Activated naive CD8-positive, alpha-beta T cell treated with anti-CD3 and anti-CD28 coated beads, Interleukin-2, amount 50 U/mL, for 16 hours (primary cell): ENCODE data around the gene PPP1R7.
A peak's percentile ranks its signal among the peaks of the same experiment; 100 is the strongest.
"Not testable (repeated sequence)": the region's sequence is repeated elsewhere in the genome, so short reads cannot be mapped to it uniquely, and the experiment has no call there.

Experiments used
- DNase-seq: peaks from one replicate; pipeline ENCODE4 v3.0.0-alpha.2; 2020; ENCODE audit warnings: low read depth, low spot score

The PPP1R7 gene, protein sequence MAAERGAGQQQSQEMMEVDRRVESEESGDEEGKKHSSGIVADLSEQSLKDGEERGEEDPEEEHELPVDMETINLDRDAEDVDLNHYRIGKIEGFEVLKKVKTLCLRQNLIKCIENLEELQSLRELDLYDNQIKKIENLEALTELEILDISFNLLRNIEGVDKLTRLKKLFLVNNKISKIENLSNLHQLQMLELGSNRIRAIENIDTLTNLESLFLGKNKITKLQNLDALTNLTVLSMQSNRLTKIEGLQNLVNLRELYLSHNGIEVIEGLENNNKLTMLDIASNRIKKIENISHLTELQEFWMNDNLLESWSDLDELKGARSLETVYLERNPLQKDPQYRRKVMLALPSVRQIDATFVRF

DNA sequence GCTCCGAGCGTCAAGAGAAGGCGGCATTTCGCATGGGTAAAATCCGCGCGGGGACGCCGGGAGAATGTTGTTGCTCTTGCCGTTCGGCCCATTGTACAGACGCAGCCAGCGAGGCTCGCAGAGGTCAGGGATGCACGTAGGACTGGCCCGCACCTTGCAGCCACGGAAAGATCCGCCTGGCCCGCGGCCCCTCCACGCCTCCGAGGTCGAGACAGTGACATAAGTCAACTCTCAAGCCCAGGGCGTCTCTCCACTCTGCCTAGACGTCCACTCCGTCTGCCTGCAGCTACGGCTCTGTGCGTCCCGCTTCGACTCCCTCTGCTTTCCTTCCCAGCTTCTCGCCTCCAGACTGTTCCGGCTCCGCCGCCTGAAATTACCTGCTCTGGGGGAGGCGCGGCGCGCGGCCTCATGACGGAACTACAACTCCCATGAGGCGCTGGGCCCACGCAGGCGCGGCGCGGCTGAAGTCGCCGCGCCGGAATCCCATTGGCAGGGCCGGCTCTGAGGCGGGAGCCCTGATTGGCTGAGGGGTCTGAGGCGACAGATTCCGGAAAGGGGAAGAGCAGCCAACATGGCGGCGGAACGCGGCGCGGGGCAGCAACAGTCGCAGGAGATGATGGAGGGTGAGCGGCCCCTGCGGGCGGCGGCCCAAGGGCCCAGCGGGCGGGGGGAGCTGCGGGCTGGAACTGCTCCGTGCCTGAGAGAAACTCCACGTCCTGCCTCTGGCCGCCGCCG, at the start of gene PPP1R7:
Gene PPP1R7 (plus strand): TSS at position 543 of the 735 bp plus-strand sequence. CDS start 29 bp downstream, at position 572.
- DNase-seq, result peak; percentile 87

GRCh38 chr2:241102239-241102803, 47.9 kb upstream of the PPP1R7 start, which contains the start of gene MTERF4:
Gene MTERF4 (minus strand): TSS chr2:241102287. CDS start chr2:241102273, 14 bp downstream.
- DNase-seq, result peak; percentile 78

- DNase-seq, result no peak
Measured at GRCh38 chr2:241103176-241103595, 47.1 kb upstream of the PPP1R7 start.

GRCh38 chr2:241104611-241105010, 45.7 kb upstream of the PPP1R7 start:
- DNase-seq, result not testable (repeated sequence)

DNA sequence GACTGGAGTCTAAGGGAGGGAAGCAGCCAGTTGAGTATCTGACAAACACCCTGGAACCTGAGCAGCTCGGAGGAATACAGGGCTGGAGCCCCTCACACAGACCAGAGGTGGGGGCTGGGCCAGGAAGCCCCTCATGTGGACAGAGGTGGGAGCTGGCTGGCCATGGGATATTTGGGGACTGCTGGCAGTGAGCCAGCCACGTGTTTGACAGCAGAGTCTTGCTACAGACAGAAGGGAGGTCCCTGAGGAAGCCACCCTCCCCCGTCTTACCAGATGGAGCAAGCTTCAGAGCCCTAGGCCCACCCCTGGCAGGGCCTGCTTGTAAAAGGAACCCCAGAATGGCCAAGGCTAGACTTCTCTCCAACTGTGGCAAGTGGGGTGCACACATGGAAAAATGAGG, 44.6 kb upstream of the PPP1R7 start:
- no peak for DNase-seq

DNA sequence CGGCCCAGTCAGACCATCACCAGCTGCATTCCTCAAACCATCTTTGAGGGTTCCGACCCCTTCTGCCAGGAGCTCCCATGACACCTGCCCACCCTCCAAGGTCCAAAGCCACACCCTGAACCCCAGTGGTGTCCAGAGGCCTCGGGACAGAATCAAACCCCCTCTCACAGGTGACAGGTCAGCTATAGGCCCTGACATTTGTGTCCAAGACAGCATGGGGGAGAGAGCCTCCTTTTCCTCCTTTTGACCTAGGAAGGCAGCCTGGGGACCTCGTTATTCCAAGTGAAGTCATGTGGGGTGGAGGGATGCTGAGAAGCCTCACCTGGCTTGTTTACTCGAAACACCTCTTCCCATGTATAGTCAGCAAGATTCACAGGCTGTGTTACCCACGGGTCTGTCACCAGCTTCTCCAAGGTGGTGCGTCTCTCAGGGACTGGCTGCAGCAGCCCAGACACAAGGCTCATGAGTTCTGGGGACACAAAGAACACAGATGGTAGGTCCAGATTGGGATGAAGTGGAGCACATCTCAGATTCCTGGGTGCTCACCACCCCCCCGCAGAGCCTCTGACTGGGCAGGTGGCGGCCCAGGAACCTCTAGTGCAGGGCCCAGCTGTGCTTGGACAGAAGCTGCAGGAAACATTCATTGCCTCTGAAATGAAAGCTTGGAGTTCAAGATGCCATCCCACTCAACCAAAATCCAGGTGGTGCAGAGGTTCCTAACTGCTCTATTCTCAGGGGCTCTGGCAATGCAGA, 43.1 kb upstream of the PPP1R7 start:
- DNase-seq, result no peak

- no peak for DNase-seq
Measured at GRCh38 chr2:241108271-241109209, 41.7 kb upstream of the PPP1R7 start.

- DNase-seq, result no peak
Measured at GRCh38 chr2:241109210-241110088, 40.8 kb upstream of the PPP1R7 start.

DNA sequence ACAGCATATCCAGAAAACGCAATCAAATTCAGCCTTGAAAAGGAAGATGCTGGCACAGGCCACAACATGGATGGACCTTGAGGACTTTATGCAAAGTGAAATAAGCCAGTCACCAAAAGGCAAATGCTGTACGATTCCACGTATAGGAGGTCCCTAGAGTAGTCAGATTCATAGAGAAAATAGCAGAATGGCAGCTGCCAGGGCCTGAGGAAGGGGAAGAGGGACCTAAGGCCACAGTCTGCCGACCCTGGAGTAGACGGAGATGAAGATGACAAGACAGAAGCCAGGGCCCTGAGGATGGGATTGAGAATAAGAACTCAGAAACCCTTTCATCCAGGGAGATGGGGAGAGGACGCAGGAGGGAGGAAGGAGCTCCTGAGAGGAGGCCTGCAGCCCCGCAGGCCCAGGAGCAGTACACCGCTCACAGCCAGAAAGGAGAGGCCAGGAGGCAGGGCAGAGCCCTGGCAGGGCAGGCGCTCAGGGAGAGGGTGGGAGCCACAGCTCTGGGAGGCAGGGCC, 40.1 kb upstream of the PPP1R7 start:
- no peak for DNase-seq

DNA sequence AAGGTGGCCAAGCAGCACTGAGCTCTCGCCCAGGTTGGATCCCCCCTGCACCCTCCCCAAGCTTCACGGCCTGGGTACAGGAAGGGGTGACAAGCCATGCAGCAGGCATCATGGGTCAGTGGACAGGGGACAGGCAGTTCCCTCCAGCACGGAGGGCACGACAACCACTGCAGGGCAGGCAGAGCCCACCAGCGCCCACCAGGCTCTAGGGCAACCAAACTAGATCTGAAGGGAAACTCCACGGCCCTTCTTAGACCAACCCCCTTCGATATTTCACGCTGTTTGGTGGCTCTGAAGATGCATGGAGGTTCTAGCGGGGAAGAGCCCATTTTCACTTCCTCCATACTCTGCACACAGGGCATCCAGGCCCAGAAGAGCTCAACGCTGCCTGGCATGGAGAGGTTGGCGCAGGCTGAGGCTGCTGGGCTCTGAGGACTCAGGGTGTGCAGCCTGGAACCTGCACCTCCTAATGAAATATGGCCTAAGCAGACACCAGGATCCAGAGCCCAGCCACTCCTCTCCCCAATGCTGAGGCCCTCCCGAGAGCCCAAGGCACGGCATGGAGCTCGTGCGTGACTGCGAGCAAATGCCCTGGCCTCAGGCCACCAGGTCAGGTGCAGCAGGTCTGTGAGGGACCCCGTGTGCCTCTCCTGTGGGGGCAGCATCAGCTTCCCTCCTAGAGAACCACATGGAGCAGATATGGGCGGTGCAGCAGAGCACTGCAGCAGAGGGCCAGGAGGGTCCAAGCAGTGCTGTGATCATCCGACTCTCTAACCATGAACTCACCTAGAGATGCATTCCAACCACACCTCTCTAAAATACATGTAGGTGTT, 39.4 kb upstream of the PPP1R7 start:
- no peak for DNase-seq

GRCh38 chr2:241111440-241111805, 38.8 kb upstream of the PPP1R7 start:
- no peak for DNase-seq

DNA sequence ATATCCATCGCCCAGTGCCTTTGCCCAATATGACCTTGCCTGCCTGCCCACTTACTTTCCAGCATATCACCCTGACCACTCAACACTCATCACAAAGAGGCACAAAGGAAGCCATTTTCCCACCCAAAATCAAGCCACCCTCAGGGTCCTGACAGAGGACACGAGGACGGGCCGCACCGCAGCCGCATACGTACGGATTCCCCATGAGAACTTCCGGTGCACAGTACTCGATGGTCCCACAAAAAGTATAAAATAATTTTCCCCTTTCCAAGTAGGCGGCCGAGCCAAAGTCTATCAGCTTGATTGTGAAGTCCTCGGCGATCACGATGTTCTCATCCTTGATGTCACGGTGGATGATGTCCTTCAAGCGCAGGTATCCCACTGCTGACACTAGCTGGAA, 38.2 kb upstream of the PPP1R7 start:
- no peak for DNase-seq

DNA sequence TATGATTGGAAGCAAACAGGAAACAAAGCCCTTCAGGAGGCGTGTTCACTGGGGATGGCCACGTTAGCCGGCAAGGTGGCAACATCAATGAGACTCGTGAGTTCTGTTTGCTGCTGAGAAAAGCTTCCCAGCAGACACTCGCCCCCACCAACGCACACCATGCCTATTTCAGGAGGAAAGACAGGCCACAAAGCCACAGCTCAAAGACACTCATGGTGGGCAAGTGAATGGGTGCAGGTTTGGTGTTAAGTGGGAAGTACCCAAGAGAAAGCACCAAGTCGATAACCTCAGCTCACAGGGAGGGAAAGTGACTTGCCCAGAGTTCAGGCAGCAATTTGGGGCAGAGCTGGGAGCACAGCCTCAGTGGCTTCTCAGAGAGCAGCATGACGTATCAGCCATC, 37.7 kb upstream of the PPP1R7 start:
- DNase-seq, result no peak

DNA sequence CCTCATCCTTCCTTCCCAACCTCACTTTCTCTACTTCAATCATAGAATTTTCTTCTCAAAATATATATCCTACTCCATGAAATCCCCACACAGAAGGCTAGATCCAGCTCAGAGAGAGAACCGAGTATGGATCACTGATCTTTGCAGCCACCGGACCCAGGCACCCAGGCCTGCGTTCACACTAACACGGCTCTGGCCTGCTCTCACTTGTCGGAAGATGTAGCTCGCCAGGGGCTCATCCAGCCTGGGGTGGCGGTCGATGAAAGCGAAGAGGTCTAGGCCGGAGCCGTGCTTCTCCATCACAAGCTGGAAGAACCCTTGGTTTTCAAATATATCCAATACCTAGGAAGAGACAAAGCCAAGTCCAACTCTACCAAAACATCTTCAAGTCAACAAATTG, 35.4 kb upstream of the PPP1R7 start:
- DNase-seq, result no peak

- no peak for DNase-seq
Measured at GRCh38 chr2:241115361-241115760, 34.9 kb upstream of the PPP1R7 start.

GRCh38 chr2:241116606-241117560, 33.4 kb upstream of the PPP1R7 start:
- DNase-seq, result no peak

DNA sequence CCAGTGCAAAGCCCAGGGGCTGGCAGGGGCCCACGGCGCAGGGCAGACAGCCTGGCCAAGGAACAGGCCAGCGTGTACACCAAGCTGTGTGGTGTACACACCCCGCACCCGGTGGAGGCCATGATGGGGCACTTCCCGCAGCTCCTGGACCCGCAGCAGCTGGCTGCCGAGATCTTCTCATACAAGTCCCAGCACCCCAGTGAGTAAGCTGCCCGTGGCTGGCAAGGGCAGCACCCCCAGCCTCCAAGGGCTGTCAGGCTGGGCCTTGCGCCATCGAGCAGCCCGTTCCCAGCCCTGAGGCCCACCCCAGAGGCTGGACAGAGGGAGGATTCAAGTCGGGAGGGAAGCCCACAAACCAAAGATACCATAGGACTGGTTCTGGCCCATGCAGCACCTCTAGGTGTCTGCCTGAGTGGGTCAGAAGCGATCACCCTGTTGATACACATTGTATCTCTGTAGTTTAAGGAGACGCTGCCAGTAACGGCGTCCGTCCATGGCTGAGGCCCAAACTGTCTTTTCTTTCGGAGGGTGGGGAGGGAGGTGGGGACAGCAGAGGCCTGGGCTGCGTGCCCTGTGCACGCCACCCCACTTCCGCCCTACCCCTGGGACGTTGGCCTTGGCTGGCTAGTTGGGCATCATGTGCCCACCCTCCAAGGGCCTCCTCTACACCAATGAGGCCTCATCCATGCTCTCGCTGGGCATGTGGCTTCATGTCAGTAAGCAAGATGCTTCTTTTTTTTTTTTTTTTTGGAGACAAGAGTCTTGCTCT, 31.3 kb upstream of the PPP1R7 start:
- DNase-seq, result no peak
